Rectal smooth muscle tissue (tissue), 1 donor: ENCODE results near the gene BTBD16.

Experiments used
- H3K27ac ChIP-seq: one replicate; pipeline ENCODE4 v1.7.0; 2013; ENCODE audit warnings: low read depth, low read length, inconsistent platforms
- H3K27me3 ChIP-seq: one replicate; pipeline ENCODE4 v1.7.0; 2013; ENCODE audit warnings: low read length; ENCODE audit not compliant: control insufficient read depth, insufficient read depth
- H3K36me3 ChIP-seq: one replicate; pipeline ENCODE4 v1.7.0; 2013; ENCODE audit warnings: low read length; ENCODE audit not compliant: control insufficient read depth, insufficient read depth
- H3K4me1 ChIP-seq: one replicate; pipeline ENCODE4 v1.7.0; 2013; ENCODE audit warnings: low read length; ENCODE audit not compliant: control insufficient read depth, insufficient read depth
- H3K4me3 ChIP-seq: one replicate; pipeline ENCODE4 v1.7.0; 2013; ENCODE audit warnings: low read length
- H3K9ac ChIP-seq: one replicate; pipeline ENCODE4 v1.7.0; 2013; ENCODE audit warnings: low read length

BTBD16 gene

GRCh38 chr10:122350893-122351292 lies 79.8 kb downstream of the BTBD16 start:
- H3K27ac ChIP-seq, result no peak overlapping the region
- no peak overlapping the region for H3K9ac ChIP-seq
- no peak overlapping the region for H3K4me3 ChIP-seq
- H3K36me3 ChIP-seq, result no peaks in the 10 kb centered on the region
- H3K27me3 ChIP-seq, result no peaks in the 10 kb centered on the region
- H3K4me1 ChIP-seq, result no peaks in the 10 kb centered on the region

DNA sequence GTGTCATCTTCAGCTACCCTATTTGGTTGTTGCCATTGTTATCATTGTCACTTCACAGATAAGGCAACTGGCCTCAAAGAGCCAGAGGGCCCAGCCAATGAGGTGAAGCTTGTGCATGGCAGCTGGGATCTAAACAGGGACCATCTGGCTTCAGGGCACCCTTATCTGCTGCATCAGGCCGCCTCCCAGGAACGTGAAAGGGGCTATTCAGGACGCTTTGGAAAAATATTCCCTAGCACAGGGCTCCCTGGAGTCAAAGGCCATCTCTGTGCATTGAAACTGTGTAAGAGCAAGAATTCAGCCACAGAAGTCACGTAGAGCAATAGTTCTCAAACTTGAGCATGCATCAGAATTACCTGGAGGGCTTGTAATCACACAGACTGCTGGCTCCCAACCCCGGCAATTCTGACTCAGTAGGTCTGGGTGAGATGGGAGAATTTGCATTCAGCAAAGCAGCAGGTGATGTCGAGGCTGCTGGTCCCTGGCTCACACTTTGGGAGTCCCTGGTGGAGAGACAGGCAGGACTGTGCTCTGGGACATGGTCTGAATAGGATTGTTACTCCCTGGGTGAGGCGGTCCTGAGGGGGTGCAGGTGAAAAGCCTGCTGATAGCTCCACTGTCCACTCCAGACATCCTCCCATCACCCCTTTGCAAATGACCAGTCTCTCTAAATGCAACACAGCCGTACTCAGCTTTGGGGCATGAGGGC lies 81.9 kb downstream of the BTBD16 start:
- no peak overlapping the region for H3K4me3 ChIP-seq
- no peaks in the 10 kb centered on the region for H3K27me3 ChIP-seq
- H3K36me3 ChIP-seq, result no peaks in the 10 kb centered on the region
- H3K4me1 ChIP-seq, result no peaks in the 10 kb centered on the region
- no peak overlapping the region for H3K27ac ChIP-seq
- H3K9ac ChIP-seq, result no peak overlapping the region

- no peaks in the 10 kb centered on the region for H3K27me3 ChIP-seq
- H3K4me3 ChIP-seq, result no peak overlapping the region
- H3K27ac ChIP-seq, result no peak overlapping the region
- H3K36me3 ChIP-seq, result no peaks in the 10 kb centered on the region
- H3K9ac ChIP-seq, result no peak overlapping the region
- no peaks in the 10 kb centered on the region for H3K4me1 ChIP-seq
These were observed 83.3 kb downstream of the BTBD16 start for GRCh38 chr10:122354383-122354782.

DNA sequence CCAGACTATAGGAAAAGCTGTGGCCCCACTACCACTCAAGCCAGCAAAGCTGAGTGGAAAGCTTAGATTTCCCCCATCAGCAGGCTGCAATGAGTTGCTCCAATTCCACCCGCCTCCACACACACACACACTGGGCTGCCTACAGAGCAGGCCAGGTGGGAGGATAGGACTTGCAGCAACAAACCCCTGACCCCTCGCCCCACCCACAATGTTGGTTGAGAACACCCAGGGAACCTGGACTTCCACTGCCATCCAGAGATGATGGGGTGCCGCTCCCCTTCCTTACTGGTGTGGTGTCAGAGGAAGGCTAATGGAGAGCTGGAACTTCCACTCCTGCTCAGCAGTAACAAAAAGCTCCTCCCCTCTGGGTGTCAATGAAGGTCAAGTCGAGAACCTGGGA lies 86.6 kb downstream of the BTBD16 start:
- Histone ChIP-seq H3K4me1 (no peaks in the 10 kb centered on the region), H3K36me3 (no peaks in the 10 kb centered on the region), H3K27me3 (no peaks in the 10 kb centered on the region), H3K4me3 (no peak overlapping the region), H3K27ac (no peak overlapping the region), H3K9ac (no peak overlapping the region)

DNA sequence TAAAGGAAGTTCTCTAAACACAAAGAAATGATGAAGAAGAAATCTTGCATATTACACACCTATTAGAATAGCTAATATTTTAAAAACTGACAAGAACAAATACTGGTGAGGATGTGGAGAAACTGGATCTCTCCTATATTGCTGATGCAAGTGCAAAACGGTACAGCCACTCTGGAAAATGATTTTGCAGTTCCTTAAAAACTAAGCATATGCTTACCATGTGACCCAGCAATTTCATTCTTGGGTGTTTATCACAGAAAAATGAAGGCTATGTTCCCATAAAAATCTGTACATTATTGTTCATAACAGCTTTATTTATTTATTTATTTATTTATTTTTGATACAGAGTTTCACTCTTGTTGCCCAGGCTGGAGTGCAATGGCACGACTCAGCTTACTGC lies 88.5 kb downstream of the BTBD16 start:
- Histone ChIP-seq H3K4me3 (no peak overlapping the region), H3K4me1 (peaks cover 10% of the 10 kb centered on the region), H3K27ac (no peak overlapping the region)

DNA sequence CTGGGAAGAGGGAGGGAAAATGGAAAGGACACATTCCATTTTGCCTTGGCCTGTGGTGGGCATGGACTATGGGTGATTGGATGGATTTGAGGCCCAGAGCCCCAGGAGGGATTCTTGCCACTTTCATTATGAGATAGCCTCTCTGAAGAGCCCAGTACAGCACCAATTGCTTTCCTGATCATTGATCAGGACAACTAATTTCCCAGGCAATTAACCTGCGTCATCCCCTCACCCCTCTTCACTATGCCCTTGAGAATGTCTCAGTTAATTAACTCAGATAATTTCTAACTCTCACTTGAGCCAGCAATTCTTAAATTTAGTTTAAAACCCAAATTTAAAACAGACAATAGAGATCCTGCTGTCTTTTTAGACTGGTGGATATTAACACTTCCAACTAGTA lies 90.0 kb downstream of the BTBD16 start:
- H3K27ac ChIP-seq, result no peak overlapping the region
- H3K9ac ChIP-seq, result no peak overlapping the region
- H3K4me1 ChIP-seq, result peaks cover 10% of the 10 kb centered on the region
- H3K27me3 ChIP-seq, result no peaks in the 10 kb centered on the region
- no peak overlapping the region for H3K4me3 ChIP-seq
- no peaks in the 10 kb centered on the region for H3K36me3 ChIP-seq

More for the DNA sequence above, 88.5 kb downstream of the BTBD16 start:
- no peak overlapping the region for H3K9ac ChIP-seq
- H3K27me3 ChIP-seq, result no peaks in the 10 kb centered on the region
- no peaks in the 10 kb centered on the region for H3K36me3 ChIP-seq

GRCh38 chr10:122362031-122362592 lies 91.0 kb downstream of the BTBD16 start:
- H3K27ac ChIP-seq, result no peak overlapping the region
- no peak overlapping the region for H3K4me3 ChIP-seq
- no peak overlapping the region for H3K9ac ChIP-seq
- H3K27me3 ChIP-seq, result no peaks in the 10 kb centered on the region
- H3K36me3 ChIP-seq, result no peaks in the 10 kb centered on the region
- peaks cover 10% of the 10 kb centered on the region for H3K4me1 ChIP-seq

- Histone ChIP-seq H3K4me1 (peaks cover 10% of the 10 kb centered on the region), H3K9ac (no peak overlapping the region), H3K27ac (no peak overlapping the region), H3K36me3 (no peaks in the 10 kb centered on the region), H3K27me3 (no peaks in the 10 kb centered on the region), H3K4me3 (no peak overlapping the region)
These were observed 91.5 kb downstream of the BTBD16 start for GRCh38 chr10:122362621-122363020.

- Histone ChIP-seq H3K9ac (no peak overlapping the region), H3K4me1 (peaks cover 10% of the 10 kb centered on the region), H3K27ac (no peak overlapping the region), H3K4me3 (no peak overlapping the region), H3K27me3 (no peaks in the 10 kb centered on the region), H3K36me3 (no peaks in the 10 kb centered on the region)
These were observed 92.2 kb downstream of the BTBD16 start for GRCh38 chr10:122363311-122363710.

GRCh38 chr10:122363722-122364463 lies 92.8 kb downstream of the BTBD16 start:
- H3K4me1 ChIP-seq, result peaks cover 10% of the 10 kb centered on the region
- H3K27me3 ChIP-seq, result no peaks in the 10 kb centered on the region
- no peak overlapping the region for H3K4me3 ChIP-seq
- no peak overlapping the region for H3K9ac ChIP-seq
- H3K36me3 ChIP-seq, result no peaks in the 10 kb centered on the region
- H3K27ac ChIP-seq, result peak overlapping the region; percentile 59

DNA sequence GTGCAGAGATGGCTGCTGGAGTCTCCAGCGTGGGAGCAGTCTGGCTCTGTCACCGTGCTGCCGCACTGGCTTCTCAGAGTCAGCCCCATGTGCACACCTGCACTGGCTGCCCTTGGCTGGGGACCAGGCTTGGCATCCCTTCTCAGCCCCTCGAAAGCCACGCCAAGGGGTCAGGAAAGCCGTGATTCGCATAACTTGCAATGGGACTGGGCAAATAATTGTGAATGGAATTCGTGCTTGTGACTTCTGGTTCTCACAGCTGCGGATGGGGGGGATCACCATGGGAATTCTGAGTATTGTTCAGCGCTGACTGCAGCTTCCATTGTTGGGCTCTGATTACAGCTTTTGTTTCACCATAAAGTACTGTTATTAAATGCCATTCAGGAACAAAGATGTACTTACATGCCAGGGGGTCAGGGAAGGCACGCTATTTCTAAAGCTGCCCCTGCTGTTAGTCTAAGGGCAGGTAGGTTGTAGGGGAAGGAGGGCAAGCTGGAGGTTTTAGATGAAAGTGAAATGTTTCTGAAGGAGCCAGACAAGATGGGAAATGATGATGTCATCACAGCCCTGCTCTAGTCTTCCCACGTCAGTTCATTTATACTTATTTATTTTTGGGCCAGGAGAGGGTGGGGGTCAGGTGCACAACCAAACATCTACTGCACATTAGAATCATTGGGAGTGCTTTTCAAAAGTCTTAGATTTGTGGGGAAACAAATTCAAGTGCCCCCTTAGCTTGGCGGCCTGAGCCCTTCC lies 97.6 kb downstream of the BTBD16 start:
- no peaks in the 10 kb centered on the region for H3K36me3 ChIP-seq
- H3K4me3 ChIP-seq, result no peak overlapping the region
- no peak overlapping the region for H3K9ac ChIP-seq
- H3K4me1 ChIP-seq, result peaks cover 17% of the 10 kb centered on the region
- no peaks in the 10 kb centered on the region for H3K27me3 ChIP-seq
- H3K27ac ChIP-seq, result no peak overlapping the region

DNA sequence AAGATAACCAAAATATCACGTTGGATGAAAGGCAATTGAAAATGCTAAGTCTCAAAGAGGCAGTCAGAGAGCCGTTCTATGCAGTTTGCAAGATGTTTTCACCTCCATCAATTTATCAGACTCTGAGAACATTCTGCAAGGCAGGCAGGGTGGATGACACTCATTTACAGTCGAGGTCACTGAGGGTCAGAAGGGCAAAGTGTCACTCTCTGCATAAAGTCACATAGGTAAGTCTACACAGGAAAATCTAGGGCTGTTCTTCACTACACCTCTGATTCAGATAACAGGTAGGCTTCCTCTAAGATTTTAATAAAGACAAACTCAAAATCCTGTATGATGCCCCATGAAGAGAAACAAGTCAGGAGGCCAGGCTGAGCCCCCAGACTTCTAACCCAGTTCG lies 102.0 kb downstream of the BTBD16 start:
- H3K9ac ChIP-seq, result no peak overlapping the region
- peaks cover 8% of the 10 kb centered on the region for H3K4me1 ChIP-seq
- no peaks in the 10 kb centered on the region for H3K27me3 ChIP-seq
- H3K27ac ChIP-seq, result peak overlapping the region; percentile 96
- no peaks in the 10 kb centered on the region for H3K36me3 ChIP-seq
- H3K4me3 ChIP-seq, result no peak overlapping the region
